GM19438 (cell line): Measurements from ENCODE around the gene STK17A.
"Not testable (repeated sequence)": the region's sequence is repeated elsewhere in the genome, so short reads cannot be mapped to it uniquely, and the experiment has no call there.

Source experiments
- ATAC-seq: cut with Tn5 transposase; IDR thresholded peaks from one replicate; pipeline ENCODE4 v1.9.1; 2021; ENCODE audit warnings: low read depth; ENCODE audit not compliant: unreplicated experiment

STK17A gene

GRCh38 chr7:43593010-43593409, 10.1 kb downstream of the STK17A start:
- no peak for ATAC-seq

GRCh38 chr7:43594020-43594419, 11.1 kb downstream of the STK17A start:
- no peak for ATAC-seq

- not testable (repeated sequence) for ATAC-seq
These were observed 13.5 kb downstream of the STK17A start for GRCh38 chr7:43596426-43596825.

GRCh38 chr7:43600056-43600455, 17.1 kb downstream of the STK17A start:
- no peak for ATAC-seq

GRCh38 chr7:43602256-43602655, 19.3 kb downstream of the STK17A start:
- ATAC-seq, result no peak

- no peak for ATAC-seq
These were observed 21.3 kb downstream of the STK17A start for GRCh38 chr7:43604251-43604650.

GRCh38 chr7:43609097-43609496, 26.2 kb downstream of the STK17A start:
- no peak for ATAC-seq

- ATAC-seq, result no peak
These were observed 29.2 kb downstream of the STK17A start for GRCh38 chr7:43612128-43612527.

GRCh38 chr7:43612599-43613589, 30.0 kb downstream of the STK17A start:
- ATAC-seq, result no peak

GRCh38 chr7:43615558-43616145, 32.7 kb downstream of the STK17A start:
- ATAC-seq, result no peak

- ATAC-seq, result no peak
These were observed 34.1 kb downstream of the STK17A start for GRCh38 chr7:43616977-43617376.

GRCh38 chr7:43618073-43618472, 35.2 kb downstream of the STK17A start:
- no peak for ATAC-seq

GRCh38 chr7:43619213-43620012, 36.5 kb downstream of the STK17A start:
- no peak for ATAC-seq

GRCh38 chr7:43621729-43622448, 39.0 kb downstream of the STK17A start:
- no peak for ATAC-seq

- no peak for ATAC-seq
These were observed 41.2 kb downstream of the STK17A start for GRCh38 chr7:43624156-43624555.

GRCh38 chr7:43625453-43625852, 42.5 kb downstream of the STK17A start:
- ATAC-seq, result no peak

- no peak for ATAC-seq
These were observed 43.1 kb downstream of the STK17A start for GRCh38 chr7:43625980-43626379.

GRCh38 chr7:43626695-43627094, 43.8 kb downstream of the STK17A start:
- no peak for ATAC-seq

- not testable (repeated sequence) for ATAC-seq
These were observed 44.9 kb downstream of the STK17A start for GRCh38 chr7:43627798-43628197.

GRCh38 chr7:43628431-43628830, 45.5 kb downstream of the STK17A start:
- no peak for ATAC-seq
